GM18511 (cell line): ENCODE results near the gene TMEM132D.
"Not testable (repeated sequence)": the region's sequence is repeated elsewhere in the genome, so short reads cannot be mapped to it uniquely, and the experiment has no call there.

Experiments
- ATAC-seq: cut with Tn5 transposase; IDR thresholded peaks from one replicate; pipeline ENCODE4 v1.9.1; 2021; ENCODE audit warnings: mild to moderate bottlenecking, moderate library complexity; ENCODE audit not compliant: unreplicated experiment

The TMEM132D gene

GRCh38 chr12:129202109-129202814, 701.6 kb downstream of the TMEM132D start:
- no peak for ATAC-seq

GRCh38 chr12:129201029-129201428, 702.8 kb downstream of the TMEM132D start:
- no peak for ATAC-seq

DNA sequence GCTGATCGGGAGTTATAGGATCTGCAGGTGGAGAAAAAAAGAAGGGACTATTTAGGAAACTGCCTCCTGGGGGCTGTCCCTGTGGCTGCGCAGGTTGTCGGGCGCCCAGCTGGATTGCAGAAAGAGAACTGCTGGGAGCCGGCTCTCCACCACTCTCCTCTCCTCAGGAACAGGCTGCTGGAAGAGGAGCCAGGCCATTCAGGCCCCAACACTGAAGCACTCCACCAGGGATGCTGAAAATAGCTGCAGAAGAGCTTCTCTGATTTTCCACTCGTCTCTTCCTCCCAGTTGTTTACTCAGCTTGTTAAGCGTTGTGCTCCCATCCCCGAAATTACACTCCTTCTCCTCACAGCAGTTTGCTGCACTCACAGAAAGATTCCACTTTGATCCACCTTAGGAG, 703.2 kb downstream of the TMEM132D start:
- no peak for ATAC-seq

GRCh38 chr12:129196927-129197326, 706.9 kb downstream of the TMEM132D start:
- ATAC-seq = no peak

DNA sequence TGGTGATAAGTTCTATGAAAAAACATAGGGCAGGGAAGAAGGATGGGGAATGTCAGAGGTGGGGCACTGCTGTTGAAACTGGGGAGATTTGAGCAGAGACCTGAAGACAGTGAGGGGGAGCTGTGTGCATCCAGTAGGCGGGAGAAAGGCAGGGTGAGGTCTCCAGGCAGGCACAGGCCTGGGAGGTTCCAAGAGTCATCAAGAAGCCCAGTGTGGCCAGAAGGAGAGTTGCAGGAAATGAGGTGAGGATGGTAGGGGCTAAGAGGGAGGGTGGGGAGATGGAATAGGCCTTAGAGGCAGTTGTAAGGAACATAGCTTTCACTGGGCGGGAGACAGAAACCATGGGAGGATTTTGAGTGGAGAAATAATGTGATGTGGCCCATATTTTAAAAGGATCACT, 708.7 kb downstream of the TMEM132D start:
- ATAC-seq = no peak

GRCh38 chr12:129193263-129193871, 710.5 kb downstream of the TMEM132D start:
- ATAC-seq = no peak

- ATAC-seq = no peak
These were observed 713.0 kb downstream of the TMEM132D start for GRCh38 chr12:129190827-129191226.

DNA sequence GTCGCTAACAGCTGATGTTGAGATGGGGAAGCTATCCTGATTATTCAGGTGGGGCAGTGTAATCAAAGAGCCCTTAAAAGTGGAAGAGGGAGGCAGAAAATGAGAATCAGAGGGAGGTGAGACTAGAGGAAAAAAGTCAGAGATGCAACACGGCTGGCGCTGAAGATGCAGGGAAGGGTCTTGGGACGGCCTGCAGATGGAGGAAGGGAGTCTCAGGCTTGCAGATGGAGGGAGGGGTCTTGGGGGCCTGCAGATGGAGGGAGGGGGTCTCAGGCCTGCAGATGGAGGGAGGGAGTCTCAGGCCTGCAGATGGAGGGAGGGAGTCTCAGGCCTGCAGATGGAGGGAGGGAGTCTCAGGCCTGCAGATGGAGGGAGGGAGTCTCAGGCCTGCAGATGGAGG, 713.9 kb downstream of the TMEM132D start:
- ATAC-seq = not testable (repeated sequence)

DNA sequence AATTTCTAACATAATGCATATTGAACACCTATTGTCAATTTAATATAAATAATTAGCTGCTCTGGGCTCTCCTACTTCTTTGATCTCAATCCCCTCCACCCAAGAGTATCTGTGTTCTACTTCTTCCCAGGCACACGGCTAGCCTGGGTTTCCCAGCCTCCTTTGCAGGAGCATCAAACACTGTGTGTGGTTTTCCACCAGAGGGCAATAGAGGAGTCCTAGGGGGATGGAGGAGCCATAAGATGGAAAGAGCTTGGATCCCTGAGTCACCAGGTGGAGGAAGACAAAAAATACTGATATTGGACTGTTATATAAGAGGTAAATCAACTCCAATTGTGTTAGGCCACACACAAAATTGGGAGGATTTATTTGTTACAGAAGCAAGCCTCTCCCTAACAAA, 716.9 kb downstream of the TMEM132D start:
- ATAC-seq = no peak

- ATAC-seq = no peak
These were observed 718.0 kb downstream of the TMEM132D start for GRCh38 chr12:129185855-129186254.

DNA sequence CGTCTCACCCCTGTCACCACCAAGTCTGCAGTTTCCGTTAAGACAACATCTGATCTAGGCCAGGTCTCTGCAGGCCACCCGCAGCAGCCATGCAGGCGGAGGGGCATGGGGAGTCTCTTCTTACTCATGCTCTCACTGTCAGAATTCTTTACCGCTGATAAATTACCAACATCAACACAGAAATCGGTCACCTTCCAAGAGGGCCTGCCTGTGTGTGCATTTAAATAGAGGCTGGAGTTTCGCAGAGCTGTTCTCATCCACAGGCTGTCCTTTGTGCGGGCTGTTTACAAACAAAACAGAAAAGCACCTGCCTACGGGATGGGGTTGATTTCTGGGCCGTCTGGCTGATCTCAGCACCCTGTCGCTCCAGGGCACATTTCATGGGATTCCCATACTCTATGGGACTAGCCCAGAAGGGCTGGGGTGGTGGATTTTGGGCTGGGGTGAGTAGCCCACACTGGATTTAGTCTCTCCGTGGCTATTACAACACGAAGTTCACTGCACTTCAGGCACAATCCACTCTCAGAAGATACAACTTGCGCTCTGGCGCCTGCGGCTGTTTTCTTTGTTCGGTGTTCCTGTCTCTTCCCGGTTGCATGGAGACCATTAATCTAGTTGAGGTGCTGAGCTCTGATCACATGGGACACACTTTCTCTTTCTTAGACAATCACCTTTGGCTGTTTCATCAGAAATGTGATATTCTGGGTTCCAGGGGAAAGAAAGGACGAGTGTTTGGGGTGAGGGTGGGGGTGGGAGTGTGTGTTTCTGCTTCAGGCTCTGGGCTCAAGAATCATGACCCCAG, 719.5 kb downstream of the TMEM132D start:
- ATAC-seq = no peak

DNA sequence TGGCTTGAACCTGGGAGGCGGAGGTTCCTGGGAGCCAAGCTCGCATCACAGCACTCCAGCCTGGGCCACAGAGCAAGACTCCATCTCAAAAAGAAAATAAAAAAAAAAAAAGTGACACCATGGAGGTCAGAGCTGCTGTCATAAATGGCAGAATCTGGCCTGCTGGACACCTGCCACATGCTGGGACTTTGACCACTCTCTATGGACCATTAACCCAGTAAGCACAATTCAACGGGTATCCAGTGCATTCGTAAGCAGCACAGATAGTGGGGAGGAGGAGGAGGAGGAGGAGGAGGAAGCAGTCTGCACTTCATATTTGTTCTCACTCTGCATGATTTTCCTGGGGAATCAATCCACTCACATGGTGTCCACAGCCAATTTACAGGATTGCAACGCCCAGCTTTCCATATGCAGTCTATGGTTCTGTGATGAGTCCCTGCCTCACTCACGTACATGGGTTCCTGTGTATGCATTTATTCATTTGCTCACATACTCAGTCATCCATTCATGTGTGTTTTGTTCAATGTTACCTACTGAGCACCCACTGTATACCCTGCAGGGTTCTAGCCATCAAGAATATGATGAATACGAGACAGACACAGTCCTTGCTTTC, 723.8 kb downstream of the TMEM132D start:
- ATAC-seq = no peak

GRCh38 chr12:129169928-129170327, 733.9 kb downstream of the TMEM132D start:
- ATAC-seq = no peak

- ATAC-seq = no peak
These were observed 740.0 kb downstream of the TMEM132D start for GRCh38 chr12:129163861-129164260.

DNA sequence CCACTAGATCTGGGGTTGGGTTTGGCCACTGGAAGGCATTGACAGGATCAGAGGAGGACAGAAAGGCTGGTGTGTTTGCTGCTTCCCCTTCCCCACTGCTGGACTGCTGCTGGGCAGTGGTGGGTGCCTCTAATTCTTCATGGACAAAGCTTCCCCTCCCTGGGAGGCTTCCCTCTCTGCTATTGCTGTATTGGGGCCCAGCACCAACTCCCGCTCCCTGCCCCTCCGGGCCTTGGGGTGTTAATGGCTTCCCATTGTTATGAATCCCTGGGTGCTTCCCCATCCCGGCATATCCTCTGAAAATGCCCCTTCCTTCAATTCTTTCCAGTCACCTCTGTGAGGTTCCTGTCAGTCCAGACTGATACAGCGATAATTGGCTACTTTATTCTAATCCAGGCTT, 740.4 kb downstream of the TMEM132D start:
- ATAC-seq = no peak

- ATAC-seq = no peak
These were observed 741.0 kb downstream of the TMEM132D start for GRCh38 chr12:129162805-129163204.

GRCh38 chr12:129161511-129161910, 742.3 kb downstream of the TMEM132D start:
- ATAC-seq = no peak

GRCh38 chr12:129160282-129160681, 743.5 kb downstream of the TMEM132D start:
- no peak for ATAC-seq

GRCh38 chr12:129152351-129153104, 751.3 kb downstream of the TMEM132D start:
- ATAC-seq = no peak

DNA sequence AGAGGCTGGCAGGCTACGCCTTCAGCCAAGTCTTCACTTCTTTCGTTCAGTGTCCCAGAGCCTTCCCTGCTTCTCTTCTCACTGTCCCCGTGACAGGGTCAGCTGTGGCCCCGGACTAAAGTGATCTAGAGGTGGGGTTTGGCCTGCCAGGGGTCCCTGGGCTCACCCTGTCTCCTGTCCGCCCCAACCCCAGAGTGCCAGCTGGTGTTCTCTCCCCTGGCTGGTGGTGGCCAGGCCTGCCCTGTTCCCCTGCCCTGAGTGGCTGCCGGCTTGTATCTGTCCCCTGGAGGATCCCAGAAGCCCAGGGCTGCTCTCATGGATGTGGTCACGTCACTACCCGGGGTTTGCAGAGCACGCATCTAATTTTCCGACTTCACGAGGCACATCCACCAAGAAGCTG, 753.1 kb downstream of the TMEM132D start:
- ATAC-seq = no peak

- no peak for ATAC-seq
These were observed 758.4 kb downstream of the TMEM132D start for GRCh38 chr12:129145381-129145780.
